Colonic mucosa (tissue), 4 donors: ENCODE results near the gene ZC3H7A. TPM values are rescaled to one million over a fixed set of nuclear protein-coding genes. Genes with fewer than 3 reads are reported as not detected.

ENCODE experiments used
- DNase-seq: peaks from one replicate; pipeline ENCODE4 v3.0.0-alpha.2; 2020
- H3K27ac ChIP-seq: fragments of 200-600 bp; one replicate; pipeline ENCODE4 v1.8.0; 2021
- H3K27me3 ChIP-seq: fragments of 200-600 bp; one replicate; pipeline ENCODE4 v1.8.0; 2021
- H3K36me3 ChIP-seq: fragments of 200-600 bp; one replicate; pipeline ENCODE4 v1.8.0; 2021
- H3K4me1 ChIP-seq: fragments of 200-600 bp; one replicate; pipeline ENCODE4 v1.8.0; 2021; ENCODE audit warnings: mild to moderate bottlenecking
- H3K4me3 ChIP-seq: fragments of 200-600 bp; one replicate; pipeline ENCODE4 v1.8.0; 2021
- H3K9ac ChIP-seq, 2 donors: one replicate each; pipeline ENCODE4 v1.7.0; 2013; ENCODE audit warnings: control low read depth in 2 of 2, low read depth in 2 of 2, low read length in 2 of 2
- H3K9me3 ChIP-seq: fragments of 200-600 bp; one replicate; pipeline ENCODE4 v1.8.0; 2021
- CTCF ChIP-seq: fragments of 200-600 bp; IDR thresholded peaks from one replicate; pipeline ENCODE4 v1.8.0; 2022; ENCODE audit warnings: antibody characterized with exemption, mild to moderate bottlenecking
- intact Hi-C: fragments of 100-400 bp; cut with DNase I; formaldehyde crosslinking; loops from one replicate; pipeline ENCODE4 v1.14.1; 2022
- total RNA-seq, 2 donors: library from RNA; stranded (reverse); fragmentation: NEBNext Ultra II Directional in 1 of 2; extraction: Animal tissue kit (Norgen Biotek cat#: 25700) in 1 of 2; gene quantifications; one replicate each; pipeline ENCODE4 v1.2.1, GENCODE V29; 2021
- donor health status: healthy.
- donor health status: DM: no; HTN: no; CAD: no.
- donor health status: DM: no; HTN: no; CAD: no.

Gene ZC3H7A
- total RNA-seq, 2 donors from 2014 or later, result 40.2 to 47.1 TPM

DNA sequence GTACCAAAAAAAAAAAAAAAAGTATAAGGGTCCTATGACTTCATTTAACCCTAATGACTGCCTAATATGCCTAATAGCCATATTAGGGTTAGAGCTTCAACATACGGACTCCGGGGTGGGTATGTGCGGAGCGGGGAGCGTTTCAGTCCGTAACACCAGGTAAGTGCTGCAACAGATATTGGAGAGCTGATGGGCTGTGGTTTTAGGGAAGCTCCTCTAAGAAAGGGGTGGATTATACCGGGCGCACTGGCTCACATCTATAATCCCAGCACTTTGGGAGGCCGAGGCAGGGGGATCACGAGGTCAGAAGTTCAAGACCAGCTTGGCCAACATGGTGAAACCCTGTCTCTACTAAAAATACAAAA is 1.9 kb upstream of the ZC3H7A start:
- Histone ChIP-seq H3K27ac (no peak overlapping the region), H3K4me3 (no peak overlapping the region), H3K9me3 (no peaks in the 10 kb centered on the region), H3K36me3 (no peaks in the 10 kb centered on the region), H3K27me3 (no peaks in the 10 kb centered on the region), H3K4me1 (peaks cover 4% of the 10 kb centered on the region), H3K9ac (no peak overlapping the region)
- intact Hi-C loops, result loop anchor here (10.0 kb wide), 1 partner anchor 54 kb away; the partner anchor contains the start of gene TXNDC11
- no peak for TF ChIP-seq CTCF
- no peak for DNase-seq

DNA sequence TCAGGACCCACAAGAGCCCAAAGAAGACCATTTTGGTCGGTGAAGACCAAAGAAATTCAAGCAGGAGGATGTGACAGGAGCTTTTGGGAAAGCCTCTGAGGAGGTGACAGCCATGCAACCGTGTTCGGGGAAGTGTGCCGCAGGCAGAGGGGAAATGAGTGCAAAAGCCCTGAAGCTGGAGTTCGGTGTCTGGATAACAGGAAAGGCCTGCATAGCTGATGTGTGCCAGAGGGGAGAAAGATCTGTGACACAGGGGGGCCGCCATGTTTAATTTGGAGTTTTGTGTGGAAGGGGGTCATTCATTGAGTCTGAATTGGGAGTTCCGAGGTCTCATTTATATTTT is 870 bp upstream of the ZC3H7A start:
- Histone ChIP-seq H3K4me3 (peak overlapping the region; percentile 70), H3K9ac (peak overlapping the region; percentile 99), H3K9me3 (no peaks in the 10 kb centered on the region), H3K27me3 (no peaks in the 10 kb centered on the region), H3K4me1 (peaks cover 11% of the 10 kb centered on the region), H3K27ac (peak overlapping the region; percentile 97), H3K36me3 (no peaks in the 10 kb centered on the region)
- intact Hi-C loops, result loop anchor here (10.0 kb wide), 1 partner anchor 53 kb away; the partner anchor contains the start of gene TXNDC11
- no peak for TF ChIP-seq CTCF
- DNase-seq, result peak; percentile 34

- H3K9ac ChIP-seq, result peak overlapping the region; percentile 73 to 99
- peak; percentile 73 for DNase-seq
- H3K36me3 ChIP-seq, result no peaks in the 10 kb centered on the region
- intact Hi-C loops, result loop anchor here (10.0 kb wide), 1 partner anchor 52 kb away; the partner anchor contains the start of gene TXNDC11
- peak overlapping the region; percentile 91 for H3K27ac ChIP-seq
- no peaks in the 10 kb centered on the region for H3K27me3 ChIP-seq
- H3K9me3 ChIP-seq, result no peaks in the 10 kb centered on the region
- peaks cover 20% of the 10 kb centered on the region for H3K4me1 ChIP-seq
- H3K4me3 ChIP-seq, result peak overlapping the region; percentile 64
- no peak for TF ChIP-seq CTCF
These were observed 562 bp downstream of the ZC3H7A start for GRCh38 chr16:11796227-11797165.

DNA sequence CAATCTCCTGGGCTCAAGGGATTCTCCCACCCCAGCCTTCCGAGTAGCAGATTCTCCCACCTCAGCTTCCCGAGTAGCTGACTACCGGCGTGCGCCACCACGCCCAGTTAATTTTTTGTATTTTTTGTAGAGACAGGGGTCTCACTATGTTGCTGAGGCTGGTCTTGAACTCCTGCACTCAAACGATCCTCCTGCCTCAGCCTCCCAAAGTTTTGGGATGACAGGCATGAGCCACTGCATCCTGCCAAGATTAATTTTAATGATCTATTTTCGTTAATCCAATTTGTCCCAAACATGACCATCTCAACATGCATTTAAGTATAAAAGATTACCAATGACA is 1.2 kb downstream of the ZC3H7A start:
- peak overlapping the region; percentile 91 for H3K27ac ChIP-seq
- H3K4me3 ChIP-seq, result peak overlapping the region; percentile 64
- no peaks in the 10 kb centered on the region for H3K27me3 ChIP-seq
- intact Hi-C loops, result loop anchor here (10.0 kb wide), 1 partner anchor 51 kb away; the partner anchor contains the start of gene TXNDC11
- peak overlapping the region; percentile 73 to 99 for H3K9ac ChIP-seq
- H3K9me3 ChIP-seq, result no peaks in the 10 kb centered on the region
- peaks cover 20% of the 10 kb centered on the region for H3K4me1 ChIP-seq
- no peak for TF ChIP-seq CTCF
- DNase-seq, result no peak
- no peaks in the 10 kb centered on the region for H3K36me3 ChIP-seq

- peak overlapping the region; percentile 91 for H3K27ac ChIP-seq
- no peaks in the 10 kb centered on the region for H3K9me3 ChIP-seq
- no peaks in the 10 kb centered on the region for H3K27me3 ChIP-seq
- H3K9ac ChIP-seq, result peak overlapping the region in 1 of 2 donors; percentile 1
- no peaks in the 10 kb centered on the region for H3K36me3 ChIP-seq
- intact Hi-C loops, result loop anchor here (10.0 kb wide), 1 partner anchor 50 kb away; the partner anchor contains the start of gene TXNDC11
- DNase-seq, result peak; percentile 26
- H3K4me3 ChIP-seq, result peak overlapping the region; percentile 64
- TF ChIP-seq CTCF, result no peak
- peaks cover 20% of the 10 kb centered on the region for H3K4me1 ChIP-seq
These were observed 1.8 kb downstream of the ZC3H7A start for GRCh38 chr16:11794996-11795886.
